NCI-H1436 treated with DMSO at 0.1 percent for 48 hours (cell line): ENCODE results near the gene PIK3CD.

Experiments
- DNase-seq: peaks from one replicate; lab custom pipeline; 2025; lab: John Stamatoyannopoulos, UW

PIK3CD gene

GRCh38 chr1:9651565-9652378 is at the start of gene PIK3CD:
TSS of gene PIK3CD (plus strand) at chr1:9651731. CDS start at chr1:9710456, 58,725 bp downstream.
- DNase-seq, result no peak

GRCh38 chr1:9601942-9602793 is 49.4 kb upstream of the PIK3CD start:
- no peak for DNase-seq

GRCh38 chr1:9602794-9603167 is 48.8 kb upstream of the PIK3CD start:
- DNase-seq, result no peak

- DNase-seq, result no peak
Measured at GRCh38 chr1:9603307-9603706, 48.2 kb upstream of the PIK3CD start.

- no peak for DNase-seq
Measured at GRCh38 chr1:9603766-9604753, 47.5 kb upstream of the PIK3CD start.

- no peak for DNase-seq
Measured at GRCh38 chr1:9604836-9605235, 46.7 kb upstream of the PIK3CD start.

GRCh38 chr1:9605946-9606455 is 45.5 kb upstream of the PIK3CD start:
- no peak for DNase-seq

GRCh38 chr1:9606458-9606857 is 45.1 kb upstream of the PIK3CD start:
- DNase-seq, result no peak

- DNase-seq, result no peak
Measured at GRCh38 chr1:9606948-9607347, 44.6 kb upstream of the PIK3CD start.

GRCh38 chr1:9607352-9607751 is 44.2 kb upstream of the PIK3CD start:
- DNase-seq, result no peak

- DNase-seq, result no peak
Measured at GRCh38 chr1:9609998-9610397, 41.5 kb upstream of the PIK3CD start.

GRCh38 chr1:9610548-9610947 is 41.0 kb upstream of the PIK3CD start:
- DNase-seq, result no peak

- DNase-seq, result no peak
Measured at GRCh38 chr1:9611716-9612115, 39.8 kb upstream of the PIK3CD start.

- no peak for DNase-seq
Measured at GRCh38 chr1:9612162-9612845, 39.2 kb upstream of the PIK3CD start.

GRCh38 chr1:9612871-9613624 is 38.5 kb upstream of the PIK3CD start:
- DNase-seq, result no peak

- DNase-seq, result no peak
Measured at GRCh38 chr1:9613625-9614299, 37.8 kb upstream of the PIK3CD start.

- no peak for DNase-seq
Measured at GRCh38 chr1:9615316-9616063, 36.0 kb upstream of the PIK3CD start.

GRCh38 chr1:9618909-9619679 is 32.4 kb upstream of the PIK3CD start:
- no peak for DNase-seq
